ENCODE data around the gene FPGT.
"Not testable (repeated sequence)": the region's sequence is repeated elsewhere in the genome, so short reads cannot be mapped to it uniquely, and the experiment has no call there.

The FPGT gene

GRCh38 chr1:74247881-74248528, 50.0 kb downstream of the FPGT start:
- no peak overlapping the region for H3K4me3 ChIP-seq (ENCODE audit: low read depth, low read length)
- TF ChIP-seq CTCF (IDR thresholded peaks at IDR 0.05; ENCODE audit: insufficient read depth, low read depth, low read length, missing control alignments): no peak
- no peak for DNase-seq (ENCODE audit: low read depth)

- DNase-seq (ENCODE audit: low read depth); H3K4me3 ChIP-seq (ENCODE audit: low read depth, low read length): not testable (repeated sequence)
Measured at GRCh38 chr1:74253243-74253824, 55.3 kb downstream of the FPGT start.
